NCI-H146 treated with DMSO at 0.1 percent for 48 hours (cell line): ENCODE data around the gene TRPC3.

Experiments
- DNase-seq: peaks from one replicate; lab custom pipeline; 2025; ENCODE audit not compliant: unreplicated experiment; lab: John Stamatoyannopoulos, UW

The TRPC3 gene

GRCh38 chr4:121951521-121952110, at the start of gene TRPC3:
TRPC3 (minus strand) TSS chr4:121952060; CDS start chr4:121951680, 380 bp downstream.
- DNase-seq: no peak

GRCh38 chr4:122000849-122001248, 49.0 kb upstream of the TRPC3 start:
- no peak for DNase-seq

GRCh38 chr4:121998024-121998423, 46.2 kb upstream of the TRPC3 start:
- no peak for DNase-seq

GRCh38 chr4:121995790-121996537, 44.1 kb upstream of the TRPC3 start:
- DNase-seq: no peak

GRCh38 chr4:121991968-121992367, 40.1 kb upstream of the TRPC3 start:
- no peak for DNase-seq

- DNase-seq: no peak
These were observed 38.6 kb upstream of the TRPC3 start for GRCh38 chr4:121990489-121990888.

- DNase-seq: no peak
These were observed 37.9 kb upstream of the TRPC3 start for GRCh38 chr4:121989715-121990114.

- DNase-seq: no peak
These were observed 37.1 kb upstream of the TRPC3 start for GRCh38 chr4:121988950-121989349.

- no peak for DNase-seq
These were observed 28.8 kb upstream of the TRPC3 start for GRCh38 chr4:121980643-121981042.

- DNase-seq: no peak
These were observed 26.3 kb upstream of the TRPC3 start for GRCh38 chr4:121978172-121978516.

GRCh38 chr4:121977251-121978171, 25.7 kb upstream of the TRPC3 start:
- no peak for DNase-seq

- DNase-seq: no peak
These were observed 23.9 kb upstream of the TRPC3 start for GRCh38 chr4:121975784-121976183.

- DNase-seq: no peak
These were observed 22.0 kb upstream of the TRPC3 start for GRCh38 chr4:121973816-121974215.

- DNase-seq: no peak
These were observed 17.0 kb upstream of the TRPC3 start for GRCh38 chr4:121968859-121969258.

- DNase-seq: no peak
These were observed 13.1 kb upstream of the TRPC3 start for GRCh38 chr4:121964958-121965357.

- DNase-seq: no peak
These were observed 9.0 kb upstream of the TRPC3 start for GRCh38 chr4:121960818-121961217.

- no peak for DNase-seq
These were observed 6.9 kb upstream of the TRPC3 start for GRCh38 chr4:121958777-121959176.

- DNase-seq: no peak
These were observed 5.4 kb upstream of the TRPC3 start for GRCh38 chr4:121957266-121957665.

GRCh38 chr4:121953860-121954259, 2.0 kb upstream of the TRPC3 start:
- DNase-seq: no peak

GRCh38 chr4:121952290-121952689, 430 bp upstream of the TRPC3 start:
- no peak for DNase-seq

- DNase-seq: no peak
These were observed 960 bp downstream of the TRPC3 start for GRCh38 chr4:121950680-121951520.
